GM18511 (cell line): Measurements from ENCODE around the gene HOXC4.

Experiments
- ATAC-seq: cut with Tn5 transposase; IDR thresholded peaks from one replicate; pipeline ENCODE4 v1.9.1; 2021; ENCODE audit warnings: mild to moderate bottlenecking, moderate library complexity; ENCODE audit not compliant: unreplicated experiment

Gene HOXC4

DNA sequence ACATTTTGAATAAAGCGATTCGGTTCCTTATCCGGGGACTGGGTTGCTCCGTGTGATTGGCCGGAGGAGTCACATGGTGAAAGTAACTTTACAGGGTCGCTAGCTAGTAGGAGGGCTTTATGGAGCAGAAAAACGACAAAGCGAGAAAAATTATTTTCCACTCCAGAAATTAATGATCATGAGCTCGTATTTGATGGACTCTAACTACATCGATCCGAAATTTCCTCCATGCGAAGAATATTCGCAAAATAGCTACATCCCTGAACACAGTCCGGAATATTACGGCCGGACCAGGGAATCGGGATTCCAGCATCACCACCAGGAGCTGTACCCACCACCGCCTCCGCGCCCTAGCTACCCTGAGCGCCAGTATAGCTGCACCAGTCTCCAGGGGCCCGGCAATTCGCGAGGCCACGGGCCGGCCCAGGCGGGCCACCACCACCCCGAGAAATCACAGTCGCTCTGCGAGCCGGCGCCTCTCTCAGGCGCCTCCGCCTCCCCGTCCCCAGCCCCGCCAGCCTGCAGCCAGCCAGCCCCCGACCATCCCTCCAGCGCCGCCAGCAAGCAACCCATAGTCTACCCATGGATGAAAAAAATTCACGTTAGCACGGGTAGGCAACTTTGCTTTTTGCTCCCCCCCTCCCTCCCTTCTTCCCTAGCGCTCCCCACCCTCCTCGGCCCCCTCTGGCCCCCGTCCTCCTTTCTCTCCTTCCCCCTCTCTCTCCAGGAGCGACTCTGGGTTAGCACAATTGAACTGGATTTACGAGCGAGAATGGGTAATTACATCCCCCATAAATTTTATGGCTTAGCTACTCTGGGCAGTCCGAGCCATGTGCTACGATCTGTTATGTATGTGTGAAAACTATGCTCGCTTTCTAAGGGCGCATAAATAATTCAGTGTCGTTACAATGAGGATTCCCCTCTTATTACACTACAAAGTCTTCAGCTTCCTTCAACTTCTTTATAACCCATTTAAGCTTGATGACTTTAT is at the start of gene HOXC4:
TSS of gene HOXC4 (plus strand) at position 85 of the 991 bp plus-strand sequence. CDS start at position 173, 88 bp downstream.
- ATAC-seq, result peak; percentile 60

DNA sequence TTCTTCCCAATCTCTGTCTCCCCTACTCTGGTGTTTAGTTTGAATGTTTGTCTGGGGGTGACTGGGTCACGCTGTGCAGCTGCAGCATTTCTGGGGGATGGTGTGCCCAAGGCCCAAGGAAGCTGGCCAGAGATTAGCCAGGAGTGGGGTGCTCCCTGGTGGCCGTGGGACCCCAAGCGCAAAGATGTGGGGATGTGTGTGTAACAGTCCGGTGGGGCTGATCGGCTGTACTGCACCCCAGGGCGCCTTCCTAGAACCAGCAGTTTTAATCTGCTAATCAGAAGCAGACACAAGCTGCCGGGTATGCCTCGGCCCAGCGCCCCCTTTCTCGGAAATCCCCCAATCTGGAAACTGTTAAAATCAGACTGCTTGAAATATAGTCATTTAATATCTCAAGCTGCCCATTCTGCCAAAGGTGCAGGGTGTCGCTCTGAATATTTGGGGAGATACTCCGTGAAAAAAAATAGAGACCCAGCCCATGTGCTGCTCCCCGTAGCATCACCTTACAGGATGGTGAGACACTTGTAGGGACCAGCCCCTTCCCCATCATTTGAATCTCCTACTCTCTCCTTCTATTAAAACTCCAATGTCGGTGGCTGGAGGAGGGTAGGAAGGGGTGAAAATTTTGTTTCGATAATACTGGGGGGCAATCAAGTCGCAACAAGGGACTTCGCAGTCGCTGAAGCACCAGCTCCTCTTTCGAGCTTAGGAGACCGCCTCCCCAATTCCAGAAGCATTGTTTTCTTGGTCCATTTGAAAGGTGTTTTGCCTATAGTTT is 49.4 kb upstream of the HOXC4 start:
- no peak for ATAC-seq

- no peak for ATAC-seq
Observed at GRCh38 chr12:54004841-54005530, 48.6 kb upstream of the HOXC4 start.

DNA sequence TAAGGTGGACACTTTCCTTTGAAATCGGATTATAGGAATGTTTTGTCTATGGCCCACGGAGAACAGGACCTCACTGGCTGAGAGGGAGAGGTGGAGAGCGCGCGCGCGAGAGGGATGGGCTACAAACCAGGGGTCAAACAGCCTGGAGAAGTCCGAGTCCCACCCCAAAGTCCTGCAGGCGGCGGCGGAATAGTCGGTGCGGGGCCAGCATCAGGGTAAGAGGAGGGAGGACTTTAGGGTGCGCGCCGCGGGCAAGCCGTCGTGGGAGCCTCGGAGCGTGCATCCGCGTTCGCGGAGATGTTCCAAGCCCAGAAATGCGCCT is 48.1 kb upstream of the HOXC4 start:
- ATAC-seq, result no peak

- ATAC-seq, result peak; percentile 71
Observed at GRCh38 chr12:54005853-54006558, 47.6 kb upstream of the HOXC4 start.

DNA sequence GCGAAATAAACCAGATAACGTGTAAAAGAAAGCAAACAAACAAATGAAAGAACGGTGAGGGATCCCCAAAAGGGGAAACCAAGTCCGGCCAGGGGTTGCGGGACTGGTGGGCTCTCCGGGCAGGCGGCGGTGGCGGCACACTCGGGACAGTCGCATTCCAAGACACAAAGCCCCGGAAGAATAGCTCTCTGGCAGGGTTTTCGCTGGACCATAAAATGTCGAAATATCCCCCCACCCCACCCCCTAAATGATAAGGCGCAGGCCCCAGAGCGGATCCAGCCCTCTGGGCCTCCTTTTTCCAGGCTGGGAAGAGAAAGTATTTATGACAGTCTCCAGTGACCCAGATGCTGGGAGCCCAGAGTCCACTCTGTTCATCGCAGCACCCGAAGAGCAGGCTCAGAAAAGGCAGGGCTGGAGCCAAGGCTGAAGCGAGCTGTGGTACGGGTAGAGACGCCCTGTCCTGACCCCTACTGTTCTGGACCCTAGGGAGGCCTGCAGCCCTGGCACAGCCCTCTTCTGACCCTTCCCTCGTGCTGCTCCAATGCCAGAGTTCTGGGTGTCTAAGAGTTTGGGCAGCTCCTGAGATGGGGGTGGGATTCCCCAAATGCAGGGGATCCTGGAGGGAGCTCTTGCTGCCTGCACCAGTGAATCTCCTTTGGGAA is 46.9 kb upstream of the HOXC4 start:
- no peak for ATAC-seq

DNA sequence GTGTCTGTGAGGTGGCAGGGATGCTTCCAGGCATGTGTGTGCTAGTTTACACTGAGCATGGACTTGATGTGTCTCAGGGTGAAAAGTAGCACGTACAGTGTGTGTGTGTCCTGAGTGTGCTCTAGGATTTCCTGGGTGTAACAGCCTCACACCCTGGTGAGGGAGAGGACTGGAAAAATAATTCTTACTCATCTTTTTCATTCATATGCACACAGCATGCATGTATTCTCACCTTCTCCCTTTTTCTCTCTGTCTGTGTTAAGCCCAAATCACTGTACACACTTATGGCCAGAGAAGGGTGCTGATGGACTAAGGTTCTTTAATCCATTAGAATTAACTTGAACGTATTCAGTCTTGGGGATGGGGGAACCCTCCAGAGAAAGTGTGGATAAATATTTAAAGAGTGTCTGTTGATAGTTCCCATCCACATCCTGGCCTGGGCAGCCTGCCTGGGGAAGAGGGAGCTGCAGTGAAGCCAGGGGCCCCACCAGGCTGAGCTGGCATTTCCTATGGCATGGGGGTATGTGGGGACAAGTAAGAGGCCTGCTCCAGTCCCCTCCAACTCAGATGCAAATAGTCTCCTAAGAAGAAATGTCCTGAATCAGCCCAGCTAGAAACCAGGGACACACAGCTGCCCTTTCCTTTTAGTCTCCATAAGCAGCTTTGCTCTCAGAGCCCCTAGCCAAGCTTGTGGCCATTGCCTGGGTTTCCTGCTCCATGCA is 45.9 kb upstream of the HOXC4 start:
- no peak for ATAC-seq

GRCh38 chr12:54008260-54008552 is 45.4 kb upstream of the HOXC4 start:
- no peak for ATAC-seq

- no peak for ATAC-seq
Observed at GRCh38 chr12:54009171-54010052, 44.2 kb upstream of the HOXC4 start.

- ATAC-seq, result no peak
Observed at GRCh38 chr12:54010053-54010971, 43.3 kb upstream of the HOXC4 start.

- ATAC-seq, result no peak
Observed at GRCh38 chr12:54010972-54011664, 42.5 kb upstream of the HOXC4 start.

DNA sequence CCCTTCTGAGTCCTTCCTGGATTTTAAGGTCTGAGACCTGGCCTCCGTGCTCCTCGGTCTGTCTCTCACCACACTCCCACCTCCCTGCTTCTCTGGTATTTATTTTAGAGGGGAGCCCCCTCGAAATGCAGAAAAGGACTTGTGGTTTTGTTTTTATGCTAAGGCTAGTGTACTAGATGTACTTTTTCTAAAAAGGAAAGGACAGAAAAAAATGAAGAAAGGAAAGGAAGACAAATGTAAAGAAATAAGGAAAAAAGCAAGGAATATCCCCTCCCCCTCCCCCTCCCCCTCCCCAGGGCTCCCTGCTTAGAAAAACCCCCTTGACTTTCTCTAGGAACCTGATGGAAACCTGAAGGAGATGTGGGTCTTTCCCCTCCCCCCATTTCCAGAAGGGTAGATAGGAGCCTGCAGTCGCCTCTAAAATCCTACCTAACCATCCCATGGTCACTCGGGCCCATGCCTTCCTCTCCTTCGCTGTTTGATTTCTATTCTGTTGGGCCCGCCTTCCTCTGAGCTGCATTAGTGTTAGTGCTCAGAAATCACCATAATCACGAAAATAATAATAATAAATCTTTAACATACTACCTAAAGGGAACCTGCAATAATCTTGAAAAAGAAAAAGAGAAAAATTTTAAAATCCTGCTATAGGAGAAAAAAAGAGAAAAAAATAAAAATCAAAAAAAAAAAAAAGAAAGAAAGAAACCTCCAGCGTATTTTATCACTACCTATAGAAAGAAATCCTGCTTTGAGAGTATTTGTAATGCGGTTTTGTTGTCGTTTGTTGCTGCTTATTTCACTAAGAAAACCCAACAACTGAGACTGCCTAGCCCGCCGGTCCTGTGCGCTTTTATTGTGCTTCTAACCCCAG is 41.7 kb upstream of the HOXC4 start:
- no peak for ATAC-seq

GRCh38 chr12:54012631-54013409 is 40.8 kb upstream of the HOXC4 start:
- no peak for ATAC-seq

- ATAC-seq, result no peak
Observed at GRCh38 chr12:54014377-54015017, 39.1 kb upstream of the HOXC4 start.
